Measurements from ENCODE around the gene PARVA.
"Not testable (repeated sequence)": the region's sequence is repeated elsewhere in the genome, so short reads cannot be mapped to it uniquely, and the experiment has no call there.

PARVA gene

GRCh38 chr11:12503886-12504285, 126.5 kb downstream of the PARVA start:
- DNase-seq (ENCODE audit: low read depth) = no peak

- no peak for DNase-seq (ENCODE audit: low read depth)
These were observed 127.8 kb downstream of the PARVA start for GRCh38 chr11:12505183-12505582.

- DNase-seq (ENCODE audit: low read depth) = no peak
These were observed 129.1 kb downstream of the PARVA start for GRCh38 chr11:12506404-12506921.

GRCh38 chr11:12507391-12507790, 130.0 kb downstream of the PARVA start:
- DNase-seq (ENCODE audit: low read depth) = no peak

- DNase-seq (ENCODE audit: low read depth) = no peak
These were observed 130.9 kb downstream of the PARVA start for GRCh38 chr11:12508151-12508751.

- DNase-seq (ENCODE audit: low read depth) = no peak
These were observed 132.0 kb downstream of the PARVA start for GRCh38 chr11:12509371-12509770.

GRCh38 chr11:12512132-12512531, 134.8 kb downstream of the PARVA start:
- no peak for DNase-seq (ENCODE audit: low read depth)

GRCh38 chr11:12512826-12513395, 135.5 kb downstream of the PARVA start:
- DNase-seq (ENCODE audit: low read depth) = no peak

- DNase-seq (ENCODE audit: low read depth) = no peak
These were observed 139.2 kb downstream of the PARVA start for GRCh38 chr11:12516387-12517105.

GRCh38 chr11:12517306-12517705, 139.9 kb downstream of the PARVA start:
- DNase-seq (ENCODE audit: low read depth) = no peak

- DNase-seq (ENCODE audit: low read depth) = no peak
These were observed 140.4 kb downstream of the PARVA start for GRCh38 chr11:12517741-12518140.

- no peak for DNase-seq (ENCODE audit: low read depth)
These were observed 141.4 kb downstream of the PARVA start for GRCh38 chr11:12518606-12519385.

- no peak for DNase-seq (ENCODE audit: low read depth)
These were observed 142.7 kb downstream of the PARVA start for GRCh38 chr11:12520054-12520453.

- DNase-seq (ENCODE audit: low read depth) = not testable (repeated sequence)
These were observed 143.2 kb downstream of the PARVA start for GRCh38 chr11:12520576-12520975.

GRCh38 chr11:12523180-12523924, 146.0 kb downstream of the PARVA start:
- no peak for DNase-seq (ENCODE audit: low read depth)

GRCh38 chr11:12524865-12525264, 147.5 kb downstream of the PARVA start:
- DNase-seq (ENCODE audit: low read depth) = no peak

GRCh38 chr11:12525466-12526055, 148.2 kb downstream of the PARVA start:
- DNase-seq (ENCODE audit: low read depth) = no peak

GRCh38 chr11:12526789-12527188, 149.4 kb downstream of the PARVA start:
- DNase-seq (ENCODE audit: low read depth) = no peak

- no peak for DNase-seq (ENCODE audit: low read depth)
These were observed 151.1 kb downstream of the PARVA start for GRCh38 chr11:12528487-12528886.

- DNase-seq (ENCODE audit: low read depth) = no peak
These were observed 151.7 kb downstream of the PARVA start for GRCh38 chr11:12529041-12529440.

- DNase-seq (ENCODE audit: low read depth) = no peak
These were observed 152.4 kb downstream of the PARVA start for GRCh38 chr11:12529793-12530192.
